Measurements from ENCODE around the gene ARHGAP24. TPM values are rescaled to one million over a fixed set of nuclear protein-coding genes. Genes with fewer than 3 reads are reported as not detected.
A peak's percentile ranks its signal among the peaks of the same experiment; 100 is the strongest.

The ARHGAP24 gene
- total and polyA plus RNA-seq, 10 of the 15 experiments (the other 5 are each of a cell fraction or from before 2014, with no cell fraction given): 0.10 to 4.2 (median 0.52) TPM

GRCh38 chr4:86013621-86014020, 538.7 kb downstream of the ARHGAP24 start (continued):
- TF ChIP-seq ZBTB40 (IDR thresholded peaks at IDR 0.05; ENCODE audit: borderline replicate concordance) (no peak), YBX1 (IDR thresholded peaks at IDR 0.05) (no peak), BCL11A (IDR thresholded peaks at IDR 0.05; ENCODE audit: low read depth, low read length) (no peak), HDAC2 (IDR thresholded peaks at IDR 0.05) (no peak), NFYA (IDR thresholded peaks at IDR 0.05; ENCODE audit: borderline replicate concordance, low read depth, low read length) (no peak)

- 14% methylated on average over 5 of the region's 5 CpGs for WGBS (ENCODE audit: insufficient coverage, insufficient replicate concordance, low lambda C conversion rate, missing lambda C conversion rate)
- ATAC-seq: peak; percentile 91
- SMC1A ChIA-PET (ENCODE audit: uncharacterized antibody, unreplicated experiment): interaction anchor here (1.0 kb wide), 1 partner anchor 19 kb away, joined by 3 read pairs; no protein-coding TSS in a partner anchor
- H4K20me1 ChIP-seq (ENCODE audit: control insufficient read depth, insufficient read depth): no peaks in the 10 kb centered on the region
- intact Hi-C loops (cut with micrococcal nuclease; ENCODE audit: unreplicated experiment) (no loop called here), in situ Hi-C loops (cut with MboI) (no loop called here)
- no peaks in the 10 kb centered on the region for H3K36me3 ChIP-seq (ENCODE audit: control insufficient read depth in 2 of 2, insufficient read depth in 2 of 2, low read length in 1 of 2)
- peak; percentile 61 for FAIRE-seq
- no peak overlapping the region; the same call in 1 of the 2 replicates for H2AFZ ChIP-seq (ENCODE audit: control insufficient read depth, low read depth, low read length)
- no peak overlapping the region for H3K4me3 ChIP-seq
- H3K9ac ChIP-seq (ENCODE audit: control insufficient read depth, insufficient read depth, low read length): no peak overlapping the region
- DNase-seq (ENCODE audit: low read depth, low spot score): peak; percentile 36
- CTCF ChIA-PET: interaction anchor here (0.6 kb wide), 1 partner anchor 896 kb away, joined by 3 read pairs; no protein-coding TSS in a partner anchor
- no TSS peak for BruUV-seq (replicated peaks)
- H3K4me2 ChIP-seq (ENCODE audit: control insufficient read depth, insufficient read depth): no peak overlapping the region
- H3K9me3 ChIP-seq (replicated peaks; ENCODE audit: control insufficient read depth, insufficient read depth, low read length): no peaks in the 10 kb centered on the region
- RAD21 ChIA-PET (ENCODE audit: unreplicated experiment): interaction anchor here (1.0 kb wide), 1 partner anchor 47 kb away, joined by 4 read pairs; no protein-coding TSS in a partner anchor
- peaks cover 2% of the 10 kb centered on the region; the same call in 1 of the 2 replicates for H3K4me1 ChIP-seq (ENCODE audit: control insufficient read depth, insufficient read depth, low read length)
- no peaks in the 10 kb centered on the region for H3K79me2 ChIP-seq (ENCODE audit: control insufficient read depth, insufficient read depth, low read length)
- no peak overlapping the region for H3K27ac ChIP-seq (ENCODE audit: control insufficient read depth, insufficient read depth)
- no peaks in the 10 kb centered on the region for H3K27me3 ChIP-seq (replicated peaks in 1 of 2; ENCODE audit: control insufficient read depth in 2 of 2, insufficient read depth in 2 of 2, low read length in 1 of 2)
- POLR2A ChIA-PET: no interaction called here
- no peak for TF ChIP-seq MEF2A (IDR thresholded peaks at IDR 0.05; ENCODE audit: insufficient read depth, low read depth, low read length)
- TF ChIP-seq LARP7 (IDR thresholded peaks at IDR 0.05): no peak
- TF ChIP-seq ETV6 (conservative IDR thresholded peaks at IDR 0.05 in 1 of 2, IDR thresholded peaks at IDR 0.05 in 1 of 2; ENCODE audit: borderline replicate concordance in 1 of 2, low read depth in 1 of 2): no peak
- peak; percentile 71; the same call in 1 of the 2 replicates for TF ChIP-seq TCF7 (IDR thresholded peaks at IDR 0.05; ENCODE audit: borderline replicate concordance)
- no peak for TF ChIP-seq E2F4 (IDR thresholded peaks at IDR 0.05; ENCODE audit: low read depth, low read length)
- no peak for TF ChIP-seq HDGF (IDR thresholded peaks at IDR 0.05)
- peak; percentile 19; the same call in 1 of the 2 replicates for TF ChIP-seq EED (IDR thresholded peaks at IDR 0.05; ENCODE audit: low read depth)
- no peak for TF ChIP-seq NR2F1 (conservative IDR thresholded peaks at IDR 0.05)
- TF ChIP-seq IRF5 (IDR thresholded peaks at IDR 0.05; ENCODE audit: borderline replicate concordance): no peak
Observed at GRCh38 chr4:86014599-86014998, 539.6 kb downstream of the ARHGAP24 start.
